GM12892 (cell line): ENCODE data around the gene BUD31.

Experiments
- DNase-seq: peaks from one replicate; pipeline ENCODE4 v3.0.0; 2011; ENCODE audit not compliant: insufficient read length
- FAIRE-seq: peaks from 2 replicates; lab custom pipeline; 2011; peaks lifted over from hg19 to GRCh38; lab: Jason Lieb, UNC
- POLR2A ChIP-seq: IDR thresholded peaks from 2 replicates; pipeline ENCODE4 v1.6.1; 2011; ENCODE audit warnings: low read depth, low read length, control low read depth
- POLR2AphosphoS5 ChIP-seq: IDR thresholded peaks from 2 replicates; pipeline ENCODE4 v1.6.1; 2011; ENCODE audit warnings: low read depth, low read length, control low read depth
- TAF1 ChIP-seq: IDR thresholded peaks from 2 replicates; pipeline ENCODE4 v1.6.1; 2011; ENCODE audit warnings: low read depth, mild to moderate bottlenecking, control low read depth, low read length, borderline replicate concordance

The BUD31 gene

DNA sequence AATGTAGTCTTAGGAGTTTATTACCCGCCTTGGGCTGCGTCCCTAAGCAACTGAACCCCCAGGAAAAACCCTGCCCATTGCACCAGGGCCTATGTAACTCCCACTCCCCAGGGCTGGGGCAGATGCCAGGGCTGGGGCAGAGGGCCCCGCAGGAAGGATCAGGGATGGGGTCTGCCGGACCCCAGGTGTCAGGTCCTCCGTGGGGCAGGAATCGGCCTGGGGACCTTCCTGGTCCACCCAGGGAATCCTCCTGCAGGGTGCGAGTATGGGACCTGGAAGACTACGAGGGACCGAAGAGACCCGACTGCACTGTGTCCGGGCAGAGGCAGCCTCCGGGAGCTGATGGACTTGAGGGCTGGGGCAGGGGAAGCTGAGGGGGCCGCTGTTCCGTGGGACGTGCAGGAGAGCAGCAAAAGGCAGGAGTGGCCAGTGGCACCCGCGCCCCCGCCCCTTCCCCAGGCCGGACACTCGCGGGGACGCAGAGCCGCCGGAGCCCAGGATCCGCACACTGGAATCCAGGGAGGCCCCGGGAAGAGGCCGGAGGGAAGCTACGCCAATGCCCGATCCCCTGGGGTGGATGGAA is 59.7 kb downstream of the BUD31 start:
- DNase-seq: no peak

More for the DNA sequence above, 59.7 kb downstream of the BUD31 start:
- FAIRE-seq: no peak
- TF ChIP-seq TAF1 (no peak), POLR2A (no peak), POLR2AphosphoS5 (no peak)
